H1 (cell line): ENCODE results near the gene MYH11.

Source experiments
- ASH2L ChIP-seq: fragments of 200-600, 300-600 bp; sonication (generic); IDR thresholded peaks from one replicate; pipeline ENCODE4 v1.7.1; 2017; ENCODE audit warnings: low read length
- CBX5 ChIP-seq: fragments of 300-800, 300-1000 bp; sonication (generic); IDR thresholded peaks from 2 replicates; pipeline ENCODE4 v1.7.1; 2016; ENCODE audit warnings: antibody characterized with exemption, low read length, low read depth
- CTCF ChIP-seq, 3 experiments: IDR thresholded peaks; 1 replicate in 2 of 3; 2 replicates in 1 of 3; pipeline versions ENCODE4 v1.5.1 to v1.6.1; 2011; ENCODE audit warnings: low read length in 3 of 3, mild to moderate bottlenecking in 3 of 3, inconsistent platforms in 2 of 3, low read depth in 1 of 3, moderate library complexity in 1 of 3; ENCODE audit not compliant: insufficient read depth in 1 of 3; ENCODE audit errors: control extremely low read depth in 1 of 3
- HDAC6 ChIP-seq: IDR thresholded peaks from one replicate; pipeline ENCODE4 v1.7.1; 2012; ENCODE audit warnings: low read depth, mild to moderate bottlenecking, inconsistent platforms, low read length, moderate library complexity
- POLR2A ChIP-seq, 2 experiments: IDR thresholded peaks; 1 replicate in 1 of 2; 2 replicates in 1 of 2; pipeline ENCODE4 v1.6.1; 2011; ENCODE audit warnings: low read depth in 2 of 2, low read length in 2 of 2, mild to moderate bottlenecking in 2 of 2; ENCODE audit errors: control extremely low read depth in 1 of 2
- POLR2AphosphoS5 ChIP-seq: IDR thresholded peaks from 2 replicates; pipeline ENCODE4 v1.6.1; 2011; ENCODE audit warnings: low read depth, low read length
- RFX5 ChIP-seq: IDR thresholded peaks from 2 replicates; pipeline ENCODE4 v1.6.1; 2011; ENCODE audit warnings: low read depth, low read length, improper control_type of control experiment, borderline replicate concordance
- SIN3A ChIP-seq, 2 experiments: IDR thresholded peaks in 1 of 2; conservative IDR thresholded peaks in 1 of 2; 2 replicates each; pipeline ENCODE4 v1.6.1; 2011 to 2012; ENCODE audit warnings: low read length in 2 of 2, improper control_type of control experiment in 1 of 2, low read depth in 1 of 2, mild to moderate bottlenecking in 1 of 2

- TF ChIP-seq POLR2AphosphoS5 (no peak), POLR2A (IDR thresholded peaks at IDR 0.05; ENCODE audit: control extremely low read depth in 1 of 2, low read depth in 2 of 2, low read length in 2 of 2) (no peak), CBX5 (no peak), SIN3A (conservative IDR thresholded peaks at IDR 0.05 in 1 of 2, IDR thresholded peaks at IDR 0.05 in 1 of 2; ENCODE audit: low read depth in 1 of 2, low read length in 2 of 2) (no peak), ASH2L (no peak), CTCF (IDR thresholded peaks at IDR 0.05; ENCODE audit: control extremely low read depth in 1 of 3, insufficient read depth in 1 of 3, low read depth in 1 of 3, low read length in 3 of 3) (no peak), HDAC6 (no peak), RFX5 (no peak)
These were observed 191.7 kb downstream of the MYH11 start for GRCh38 chr16:15665107-15665506.
